ENCODE measurements around the gene TMEM238L.

Gene TMEM238L

GRCh38 chr17:10803350-10803749 is 549 bp downstream of the TMEM238L start:
- FAIRE-seq = no peak

GRCh38 chr17:10802496-10803284 is 1.2 kb downstream of the TMEM238L start:
- no peak for FAIRE-seq

GRCh38 chr17:10799407-10799806 is 4.5 kb downstream of the TMEM238L start:
- no peak for FAIRE-seq

DNA sequence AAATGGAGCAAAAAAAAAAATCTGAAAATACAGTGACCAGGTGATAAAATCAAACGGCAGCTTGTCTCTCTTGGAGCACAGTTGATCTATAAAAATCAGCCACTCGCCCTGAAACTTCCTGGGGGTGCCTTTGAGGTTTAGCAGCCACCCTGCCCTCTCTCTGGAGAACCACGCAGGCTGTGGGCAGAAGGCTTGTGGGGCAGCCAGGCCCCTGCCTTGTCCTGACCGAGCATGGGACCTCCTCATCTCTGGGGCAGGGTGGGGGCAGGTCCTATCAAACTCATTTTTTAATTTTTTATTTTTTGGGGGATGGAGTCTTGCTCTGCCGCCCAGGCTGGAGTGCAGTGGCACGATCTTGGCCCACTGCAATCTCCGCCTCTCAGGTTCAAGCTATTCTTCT is 5.0 kb downstream of the TMEM238L start:
- no peak for FAIRE-seq

GRCh38 chr17:10798332-10798749 is 5.6 kb downstream of the TMEM238L start:
- no peak for FAIRE-seq

GRCh38 chr17:10797476-10798328 is 6.2 kb downstream of the TMEM238L start:
- no peak for FAIRE-seq

DNA sequence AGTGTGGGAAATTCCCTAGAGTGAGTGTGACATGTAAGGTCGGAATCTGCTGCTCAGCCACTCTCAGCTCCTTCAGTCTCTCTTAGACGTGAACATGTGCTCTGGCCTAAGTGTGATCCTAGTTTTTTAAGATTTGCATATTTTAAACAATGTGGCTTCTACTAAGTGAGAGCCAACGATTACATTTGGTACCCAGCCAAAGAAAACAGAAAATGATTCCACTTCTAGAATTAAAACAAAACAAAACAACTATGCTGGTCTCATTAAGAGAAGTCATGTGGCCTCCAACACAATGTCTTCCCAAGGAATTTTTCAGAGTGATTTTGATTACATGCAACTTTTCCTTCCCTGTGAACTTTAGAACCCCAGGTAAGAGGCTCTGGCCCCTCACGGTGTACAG is 10.1 kb downstream of the TMEM238L start:
- FAIRE-seq = no peak

DNA sequence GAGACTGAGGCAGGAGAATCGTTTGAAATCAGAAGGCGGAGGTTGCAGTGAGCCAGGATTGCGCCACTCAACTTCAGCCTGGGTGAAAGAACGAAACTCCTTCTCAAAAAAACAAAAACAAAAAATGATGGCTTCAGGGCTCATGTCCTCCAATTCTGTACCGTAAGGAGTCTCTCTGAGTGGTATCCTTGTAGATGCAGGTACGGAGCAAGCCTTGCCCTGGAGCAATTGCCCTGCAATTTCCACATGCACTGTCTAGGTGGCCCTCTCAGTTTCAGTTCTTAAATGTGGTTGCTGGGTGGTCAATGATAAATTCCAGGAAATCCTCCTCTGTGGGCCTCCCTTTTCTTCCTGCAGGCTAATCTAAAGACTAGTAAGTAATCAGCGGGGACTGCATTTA is 10.6 kb downstream of the TMEM238L start:
- no peak for FAIRE-seq

DNA sequence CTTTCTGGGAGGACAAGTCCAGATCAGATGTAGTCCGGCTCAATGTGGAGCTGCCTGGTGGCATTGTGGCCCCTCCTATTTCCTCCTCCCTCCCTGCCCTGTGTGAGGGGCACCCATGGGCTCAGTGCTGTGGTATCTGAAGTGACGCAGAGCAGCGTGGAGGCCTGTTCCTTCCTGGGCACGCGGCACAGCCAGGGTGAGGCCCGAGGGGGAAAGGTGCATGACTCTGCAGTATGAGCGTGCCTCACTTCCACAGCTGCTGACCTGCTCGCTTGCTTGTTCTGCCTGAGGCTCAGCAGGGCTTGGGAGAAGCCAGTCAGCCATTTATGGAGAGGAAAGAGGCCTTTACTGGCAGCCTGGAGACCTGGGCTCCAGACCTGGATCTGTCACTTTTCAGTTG is 11.7 kb downstream of the TMEM238L start:
- no peak for FAIRE-seq

DNA sequence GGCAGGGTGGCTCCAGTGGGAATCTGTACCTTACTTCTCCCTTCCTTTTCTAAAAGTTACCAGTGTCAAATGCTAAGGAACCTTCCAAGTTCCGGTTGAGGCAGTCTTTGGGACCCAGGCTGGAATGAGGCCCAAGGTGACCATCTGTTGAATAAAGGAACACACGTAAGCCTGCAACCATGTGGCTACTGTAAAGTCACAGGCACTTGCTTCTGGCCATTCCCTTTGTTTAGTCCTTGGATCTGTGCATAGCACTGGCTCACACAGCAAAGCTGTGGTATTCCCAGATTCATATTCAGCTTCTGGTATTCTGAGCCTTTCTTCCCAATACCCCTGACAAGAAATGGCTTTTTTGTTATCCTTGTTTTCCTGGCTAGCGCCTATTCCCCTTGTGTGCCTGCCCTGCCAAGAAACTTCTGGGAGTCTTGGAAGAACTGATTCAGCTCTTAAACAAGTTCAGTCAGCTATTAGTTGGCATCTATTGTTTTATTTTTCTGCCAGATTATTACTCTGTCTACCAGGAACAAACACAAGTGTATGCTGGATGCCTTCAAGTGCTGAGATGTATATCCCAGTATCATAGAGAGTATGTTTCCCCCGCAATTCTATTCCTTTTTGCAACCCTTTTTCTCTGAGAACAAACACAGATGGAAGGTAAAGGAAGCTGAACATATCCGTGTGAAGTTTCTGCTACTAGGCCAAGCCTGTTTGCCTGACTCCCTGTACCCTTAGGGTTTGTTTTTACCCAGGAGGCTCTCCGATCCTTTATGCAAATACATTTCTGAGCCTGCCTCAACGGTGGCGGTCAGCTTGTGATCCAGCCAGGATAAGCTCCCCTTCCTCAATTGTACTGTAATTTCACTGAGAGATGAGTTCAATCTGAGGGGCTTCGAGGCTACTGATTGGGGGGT is 13.2 kb downstream of the TMEM238L start:
- FAIRE-seq = no peak

DNA sequence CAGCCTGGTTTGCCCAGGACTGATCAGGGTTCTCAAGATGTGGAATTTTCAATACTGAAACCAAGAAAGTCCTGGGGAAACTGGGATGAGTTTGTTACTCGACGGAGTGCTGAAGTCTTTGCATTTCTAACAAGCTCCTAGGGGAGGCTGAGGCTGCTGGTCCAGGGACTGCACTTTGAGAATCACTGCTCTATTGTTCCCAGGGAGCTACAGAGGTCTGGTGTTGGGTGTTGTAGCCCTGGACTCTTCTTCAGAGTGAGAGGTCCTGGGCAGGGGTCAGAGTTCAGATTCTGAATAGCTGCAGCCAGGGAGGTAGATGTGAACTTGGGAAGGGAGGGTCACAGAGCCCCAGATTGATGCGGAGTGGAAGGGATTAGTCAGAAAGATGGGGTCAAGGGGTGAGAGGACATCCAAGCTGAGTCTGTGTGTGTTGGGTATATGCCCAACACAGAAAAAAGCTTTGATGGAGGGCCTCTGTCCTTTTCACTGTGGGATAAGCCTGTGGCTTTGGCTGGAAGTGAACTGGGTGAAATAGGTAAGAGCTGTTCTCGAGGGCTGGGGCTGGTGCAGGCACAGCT is 14.1 kb downstream of the TMEM238L start:
- FAIRE-seq = no peak

DNA sequence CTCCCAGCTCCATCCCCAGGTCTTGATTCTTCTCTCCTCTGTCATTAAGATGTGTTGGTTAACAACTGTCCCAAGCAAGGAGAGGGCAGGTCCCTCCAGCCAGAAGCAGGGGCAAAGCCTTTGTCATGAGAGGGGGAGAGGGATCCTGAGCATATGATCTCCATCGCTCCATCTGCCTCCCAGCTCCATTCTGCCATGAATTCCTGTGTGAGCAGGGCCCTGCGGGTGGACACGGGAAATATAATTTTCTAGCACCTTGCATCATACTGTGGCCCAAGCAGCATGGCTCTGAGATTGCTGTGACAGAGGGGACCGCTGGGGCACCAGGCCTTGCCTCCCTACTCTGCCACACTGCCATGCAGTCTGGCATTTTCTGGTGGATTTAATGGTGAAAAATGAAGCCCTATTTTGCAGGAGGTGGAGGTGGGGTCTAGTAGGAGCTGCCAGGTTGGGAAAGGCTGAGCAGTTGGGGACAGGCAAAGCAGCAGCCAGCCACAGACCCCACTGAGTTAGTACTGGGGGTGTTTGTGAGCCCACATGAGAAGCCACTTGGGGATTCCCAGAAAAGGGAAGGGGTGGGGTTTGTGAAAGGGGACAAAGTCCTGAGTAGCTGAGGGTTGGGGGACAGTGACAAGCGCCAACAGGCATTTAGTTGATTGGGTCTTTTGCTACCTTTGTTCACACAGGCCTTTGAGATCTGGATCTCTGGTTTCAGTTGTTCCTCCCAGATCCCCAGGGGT is 16.4 kb downstream of the TMEM238L start:
- no peak for FAIRE-seq

- no peak for FAIRE-seq
Measured at GRCh38 chr17:10785295-10785694, 18.6 kb downstream of the TMEM238L start.

DNA sequence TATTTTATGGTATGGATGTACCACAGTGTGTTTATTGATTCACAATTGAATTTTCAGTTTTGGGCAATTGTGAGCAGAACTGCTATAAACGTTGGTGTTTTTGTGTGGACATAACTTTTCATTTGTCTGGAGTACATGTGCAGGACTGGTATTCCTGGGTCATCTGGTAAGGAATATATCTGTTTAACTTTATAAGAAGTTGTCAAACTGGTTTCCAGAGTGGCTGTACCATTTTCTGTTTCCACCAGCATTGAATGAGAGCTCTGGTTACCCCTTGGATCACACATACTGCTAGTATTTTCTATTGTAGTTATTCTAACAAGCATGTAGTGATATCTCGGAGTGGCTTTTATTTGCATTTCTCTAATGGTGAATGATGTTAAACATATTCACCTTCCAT is 24.3 kb downstream of the TMEM238L start:
- no peak for FAIRE-seq

DNA sequence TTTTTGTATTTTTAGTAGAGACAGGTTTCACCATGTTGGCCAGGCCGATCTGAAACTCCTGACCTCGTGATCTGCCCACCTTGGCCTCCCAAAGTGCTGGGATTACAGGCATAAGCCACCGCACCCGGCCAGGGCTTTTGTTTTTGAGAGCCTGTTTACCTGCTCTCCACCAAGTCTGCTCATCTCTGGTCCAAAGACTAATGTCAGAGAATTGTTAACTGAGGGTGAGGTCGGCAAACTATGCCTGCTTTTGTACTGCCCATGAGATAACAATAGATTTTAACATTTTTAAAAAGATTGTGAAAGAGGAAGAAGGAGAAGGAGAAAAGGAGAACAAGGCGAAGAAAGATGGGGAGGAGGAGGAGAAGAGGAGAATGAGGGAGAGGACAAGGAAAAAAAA is 26.0 kb downstream of the TMEM238L start:
- no peak for FAIRE-seq

DNA sequence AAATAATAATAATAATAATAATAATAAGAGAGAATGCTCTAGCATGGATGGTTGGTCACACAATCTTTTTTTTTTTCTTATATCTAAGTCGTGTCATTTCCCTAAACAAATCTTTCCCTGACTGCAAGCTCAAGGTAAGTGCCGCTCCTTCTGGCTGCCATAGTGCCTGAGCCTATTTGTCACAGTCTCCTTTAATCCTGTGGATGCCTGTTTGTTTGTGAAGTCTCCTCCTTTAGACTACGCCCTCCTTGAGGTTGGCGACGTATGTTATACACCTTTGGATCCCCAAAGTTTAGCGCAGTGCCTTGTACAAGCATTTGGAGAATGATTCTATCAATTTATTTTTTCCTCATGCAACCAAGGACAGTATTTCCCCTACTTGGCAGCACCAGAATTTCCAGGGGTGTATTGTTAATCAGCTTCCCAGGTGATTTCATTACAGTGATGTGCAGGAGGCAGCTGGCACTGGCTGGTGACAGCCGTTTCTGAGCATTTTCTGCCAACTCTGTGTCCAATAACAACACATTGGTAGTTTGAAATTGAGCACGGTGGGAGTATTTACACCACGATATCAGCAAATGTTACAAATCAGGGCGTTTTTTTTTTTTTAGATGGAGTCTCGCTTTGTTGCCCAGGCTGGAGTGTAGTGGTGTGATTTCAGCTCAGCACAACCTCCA is 26.6 kb downstream of the TMEM238L start:
- no peak for FAIRE-seq

- FAIRE-seq = no peak
Measured at GRCh38 chr17:10776381-10776780, 27.5 kb downstream of the TMEM238L start.

GRCh38 chr17:10775740-10776356 is 28.1 kb downstream of the TMEM238L start:
- no peak for FAIRE-seq

DNA sequence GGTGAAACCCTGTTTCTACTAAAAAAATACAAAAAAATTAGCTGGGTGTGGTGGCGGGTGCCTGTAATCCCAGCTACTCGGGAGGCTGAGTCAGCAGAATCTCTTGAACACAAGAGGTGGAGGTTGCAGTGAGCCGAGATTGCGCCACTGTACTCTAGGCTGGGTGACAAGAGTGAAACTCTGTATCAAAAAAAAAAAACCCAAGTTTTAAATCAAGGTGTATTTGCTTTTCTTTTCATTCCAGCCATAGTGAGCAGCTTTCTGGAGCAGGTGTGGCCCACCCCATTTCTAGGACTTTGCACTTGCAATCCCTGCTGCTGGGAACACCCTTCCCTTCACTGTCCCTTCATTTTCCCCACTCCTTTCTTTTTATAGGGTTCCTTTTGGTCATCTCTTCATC is 28.8 kb downstream of the TMEM238L start:
- FAIRE-seq = no peak

GRCh38 chr17:10773391-10773790 is 30.5 kb downstream of the TMEM238L start:
- FAIRE-seq = no peak

Data from G401.6 (cell line).